Epidermal melanocyte (primary cell): ENCODE measurements around the gene BRWD1.

Experiments
- DNase-seq: peaks from one replicate; pipeline ENCODE4 v3.0.0; 2011; ENCODE audit warnings: low spot score; ENCODE audit not compliant: insufficient read length

BRWD1 gene

DNA sequence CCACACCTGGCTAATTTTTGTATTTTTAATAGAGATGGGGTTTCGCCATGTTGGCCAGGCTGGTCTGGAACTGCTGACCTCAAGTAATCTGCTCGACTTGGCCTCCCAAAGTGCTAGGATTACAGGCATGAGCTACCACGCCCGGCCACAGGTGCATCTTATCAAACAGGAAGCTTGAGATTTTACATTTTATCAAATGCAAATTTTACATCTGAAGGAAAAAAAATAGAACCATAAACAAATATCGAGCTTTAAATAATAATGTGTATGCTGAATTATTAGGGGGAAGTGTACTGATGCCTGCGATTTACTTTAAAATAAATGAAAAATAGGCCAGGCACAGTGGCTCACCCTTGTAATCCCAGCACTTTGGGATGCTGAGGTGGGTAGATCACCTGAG is 16.6 kb upstream of the BRWD1 start:
- DNase-seq, result no peak

DNA sequence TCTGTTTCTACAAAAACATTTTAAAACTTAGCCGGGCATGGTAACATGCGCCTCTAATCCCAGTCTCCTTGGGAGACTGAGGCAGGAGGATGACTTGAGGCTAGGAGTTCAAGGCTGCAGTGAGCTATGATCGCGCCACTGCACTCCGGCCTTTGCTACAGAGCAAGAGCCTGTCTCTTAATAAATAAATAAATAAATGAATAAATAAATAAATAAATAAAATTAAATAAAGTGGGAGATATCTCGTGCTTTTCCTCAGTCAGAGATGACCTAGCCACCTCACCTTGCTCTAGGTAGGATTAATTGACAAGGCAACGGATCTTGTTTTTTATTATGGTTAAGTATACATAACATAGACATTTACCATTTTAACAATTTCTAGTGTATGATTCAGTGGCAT is 14.3 kb upstream of the BRWD1 start:
- no peak for DNase-seq

DNA sequence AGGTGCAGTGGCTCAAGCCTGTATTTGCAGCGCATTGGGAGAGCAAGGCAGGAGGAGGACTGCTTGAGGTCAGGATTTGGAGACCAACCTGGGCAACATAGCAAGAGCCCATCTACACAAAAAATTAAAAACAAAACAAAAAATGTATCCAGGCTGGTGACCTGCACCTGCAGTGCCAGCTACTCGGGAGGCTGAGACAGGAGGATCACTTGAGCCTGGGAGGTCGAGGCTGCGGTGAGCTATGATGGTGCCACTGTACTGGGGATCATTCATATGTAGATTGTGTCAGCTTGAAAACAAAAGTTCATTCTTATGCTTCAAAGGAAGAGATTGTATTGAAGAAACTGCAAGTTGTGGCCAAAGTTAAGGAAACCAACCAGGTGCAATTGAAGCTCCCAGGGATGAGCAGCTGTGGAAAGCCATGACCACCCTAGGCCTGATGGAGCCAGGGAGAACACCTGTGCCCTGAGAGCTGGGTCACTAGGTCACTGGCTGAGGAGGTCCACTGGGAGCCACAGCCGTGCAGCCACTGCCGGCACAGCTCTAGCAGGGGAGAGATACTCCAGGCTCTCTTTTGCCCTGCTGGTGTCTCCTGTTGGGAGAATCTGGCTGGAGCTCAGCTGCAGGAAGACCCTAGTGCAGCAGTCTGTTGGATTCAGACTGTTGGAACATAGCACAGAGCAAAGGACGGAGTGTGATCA is 13.3 kb upstream of the BRWD1 start:
- DNase-seq, result no peak

DNA sequence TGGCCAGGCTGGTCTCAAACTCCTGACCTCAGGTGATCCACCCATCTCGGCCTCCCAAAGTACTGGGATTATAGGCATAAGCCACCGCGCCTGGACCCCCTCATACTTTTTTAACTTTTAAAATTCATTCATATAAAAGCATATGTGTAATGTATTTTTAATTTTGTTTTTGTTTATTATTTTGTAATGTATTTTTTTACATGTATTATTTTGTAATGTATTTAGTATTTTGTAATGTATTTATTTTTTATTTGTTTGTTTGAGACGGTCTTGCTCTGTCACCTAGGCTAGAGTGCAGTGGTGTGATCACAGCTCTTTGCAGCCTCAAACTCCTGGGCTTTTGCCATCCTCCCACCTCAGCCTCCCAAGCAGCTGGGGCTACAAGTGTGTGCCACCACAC is 12.0 kb upstream of the BRWD1 start:
- no peak for DNase-seq

DNA sequence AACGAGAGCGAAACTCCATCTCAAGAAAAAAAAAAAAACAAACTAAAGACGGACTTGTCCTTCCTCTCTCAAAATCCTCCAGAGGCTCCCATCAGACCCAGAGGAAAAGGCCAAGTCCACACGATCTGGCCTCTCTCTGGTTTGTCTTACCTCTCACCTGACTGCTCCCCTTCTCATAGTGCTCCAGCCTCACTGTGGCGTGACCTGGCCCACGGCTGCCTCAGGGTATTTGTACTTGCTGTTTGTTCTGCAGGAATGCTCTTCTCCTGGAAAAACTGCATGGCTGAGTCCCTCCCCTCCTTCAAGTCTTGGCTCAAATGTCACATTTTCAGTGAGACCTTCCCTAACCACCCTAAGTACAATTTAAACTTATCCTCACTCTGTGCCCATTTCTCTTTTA is 8.0 kb upstream of the BRWD1 start:
- no peak for DNase-seq

DNA sequence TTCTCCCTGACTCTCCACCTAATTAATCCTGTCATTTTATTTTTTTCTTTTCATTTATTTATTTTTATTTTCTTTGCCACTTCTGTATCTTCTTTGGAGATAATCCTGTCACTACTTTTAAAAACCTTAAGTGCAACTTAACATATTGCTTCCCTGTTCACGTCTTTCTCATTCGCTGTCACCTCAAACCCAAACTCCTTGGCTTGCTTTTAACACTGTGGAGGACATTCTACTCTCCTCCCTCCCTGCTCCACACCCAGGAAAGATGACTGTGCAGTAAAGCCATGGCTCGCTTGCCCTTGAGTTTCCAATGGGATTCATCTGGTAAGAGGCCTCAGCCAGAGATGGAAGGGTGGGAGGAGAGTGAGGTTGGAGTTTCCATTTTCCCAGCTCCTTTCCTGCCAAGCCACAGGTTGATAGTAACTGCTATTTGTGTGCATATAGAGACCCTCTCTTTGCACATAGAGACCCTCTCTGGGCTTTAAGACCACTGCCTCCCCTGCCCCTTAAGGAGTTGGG is 6.4 kb upstream of the BRWD1 start:
- no peak for DNase-seq

DNA sequence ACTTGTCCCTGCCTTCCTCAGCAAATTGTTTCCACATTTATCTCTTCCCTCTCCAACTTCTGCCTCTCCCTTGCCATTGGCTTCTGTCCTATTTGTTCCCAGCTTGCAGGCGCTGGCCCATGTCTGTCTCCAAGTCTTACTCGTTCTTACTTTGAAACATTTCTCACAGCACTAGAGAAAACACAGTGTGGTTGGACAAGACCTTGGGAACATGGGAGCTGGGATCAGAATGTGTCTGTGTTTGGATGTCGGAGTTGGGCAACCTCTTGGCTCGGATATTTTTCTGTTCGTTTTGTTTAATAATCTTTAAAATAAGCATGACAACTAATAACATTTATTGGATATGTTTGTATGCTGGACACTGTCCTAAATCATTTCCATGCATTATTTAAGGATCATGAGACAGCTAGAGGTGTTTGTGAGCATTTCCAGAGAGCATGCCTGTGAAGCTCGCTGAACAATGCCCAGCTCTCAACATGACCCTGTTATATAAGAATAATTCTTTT is 5.9 kb upstream of the BRWD1 start:
- peak; percentile 39 for DNase-seq

DNA sequence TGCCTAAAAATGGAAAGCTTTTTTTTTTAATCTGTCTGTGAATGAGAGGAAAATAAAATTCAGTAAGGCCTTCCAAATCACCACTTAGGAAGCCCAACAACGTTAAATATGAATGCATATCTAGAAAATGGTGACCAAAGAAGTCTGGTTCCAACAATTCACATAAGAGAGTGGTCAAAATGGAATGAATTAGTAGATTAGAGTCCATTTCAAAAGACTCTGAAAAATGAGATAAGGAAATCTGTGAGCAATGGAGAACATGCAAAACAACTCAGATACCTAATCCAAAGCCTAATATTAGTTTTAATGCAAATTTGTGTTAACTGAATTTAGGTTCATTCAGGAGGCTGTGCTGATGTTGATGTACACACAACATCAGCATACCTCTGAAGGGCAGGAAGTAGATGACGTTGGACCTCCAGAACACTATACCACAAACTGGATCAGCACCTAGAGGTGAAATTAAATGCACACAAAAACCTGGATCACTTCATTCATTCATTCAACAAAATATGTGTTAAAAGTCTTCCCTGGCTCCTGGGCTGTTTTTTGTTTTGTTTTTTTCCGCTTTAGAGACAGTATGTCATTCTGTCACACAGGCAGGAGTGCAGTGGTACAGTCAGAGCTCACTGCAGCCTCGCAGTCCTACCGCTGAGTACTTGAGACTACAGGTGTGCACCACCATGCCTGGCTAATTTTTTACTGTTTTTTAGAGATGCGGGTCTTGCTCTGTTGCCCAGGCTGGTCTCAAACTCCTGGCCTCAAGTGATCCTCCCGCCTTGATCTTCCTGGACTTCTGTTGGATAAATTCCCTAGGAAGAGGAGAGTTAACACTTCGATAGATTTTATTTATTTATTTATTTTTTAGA is 4.9 kb upstream of the BRWD1 start:
- DNase-seq, result no peak

DNA sequence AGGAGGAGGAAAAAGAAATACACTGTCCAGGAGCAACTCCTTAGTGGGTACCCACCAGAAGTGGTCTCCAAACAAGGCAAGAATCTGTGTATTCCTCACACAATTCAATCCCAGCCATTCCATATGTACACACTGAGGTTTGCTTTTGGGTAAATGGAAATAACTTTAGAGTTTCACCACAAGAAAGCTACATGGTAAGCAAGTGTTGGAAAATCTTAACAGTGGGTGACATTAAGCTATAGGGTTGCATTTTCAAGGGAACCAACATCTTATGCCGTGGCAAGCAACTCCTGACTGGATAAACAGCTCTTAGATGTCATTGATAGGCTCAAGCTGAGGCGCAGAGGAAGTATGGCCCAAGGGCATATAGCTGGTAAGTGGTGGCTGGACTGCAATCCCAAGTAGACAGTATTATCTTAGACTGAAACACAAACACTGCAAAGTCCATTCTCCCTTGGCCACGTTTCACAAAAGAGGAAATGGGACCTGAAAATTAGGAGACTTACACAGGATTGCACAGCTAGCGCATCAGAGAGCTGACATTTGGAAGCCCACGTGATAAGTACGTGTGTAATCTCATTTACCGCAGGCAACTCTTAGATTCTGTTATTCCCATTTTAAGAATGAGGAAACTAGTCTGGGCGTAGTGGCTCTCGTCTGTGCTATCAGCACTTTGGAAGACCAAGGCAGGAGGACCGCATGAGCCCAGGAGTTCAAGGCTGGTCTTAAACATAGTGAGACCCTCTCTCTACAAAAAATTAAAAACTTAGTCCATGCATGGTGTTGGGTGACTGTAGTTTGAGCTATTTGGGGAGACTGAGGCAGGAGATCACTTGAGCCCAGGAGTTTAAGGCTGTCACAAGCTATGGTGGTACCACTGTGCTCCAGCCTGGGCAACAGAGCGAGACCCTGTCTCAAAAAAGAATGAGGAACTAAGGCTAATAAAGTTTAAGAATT is 4.0 kb upstream of the BRWD1 start:
- no peak for DNase-seq

DNA sequence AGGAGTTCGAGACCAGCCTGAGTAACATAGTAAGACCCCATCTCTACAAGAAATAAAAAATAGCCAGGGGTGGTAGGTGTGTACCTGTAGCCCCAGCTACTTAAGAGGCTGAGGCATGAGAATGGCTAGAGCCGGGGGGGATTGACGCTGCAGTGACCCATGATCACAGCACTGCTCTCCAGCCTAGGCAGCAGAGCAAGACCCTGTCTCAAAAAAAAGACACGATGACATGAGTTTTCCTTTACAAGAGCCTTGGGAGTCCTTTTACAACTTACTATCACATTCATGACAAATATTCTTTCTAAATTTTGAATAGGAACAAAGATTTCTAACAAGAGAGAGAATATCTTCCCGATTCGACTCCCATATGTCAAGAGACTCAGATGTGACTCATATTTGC is 3.3 kb upstream of the BRWD1 start:
- no peak for DNase-seq

DNA sequence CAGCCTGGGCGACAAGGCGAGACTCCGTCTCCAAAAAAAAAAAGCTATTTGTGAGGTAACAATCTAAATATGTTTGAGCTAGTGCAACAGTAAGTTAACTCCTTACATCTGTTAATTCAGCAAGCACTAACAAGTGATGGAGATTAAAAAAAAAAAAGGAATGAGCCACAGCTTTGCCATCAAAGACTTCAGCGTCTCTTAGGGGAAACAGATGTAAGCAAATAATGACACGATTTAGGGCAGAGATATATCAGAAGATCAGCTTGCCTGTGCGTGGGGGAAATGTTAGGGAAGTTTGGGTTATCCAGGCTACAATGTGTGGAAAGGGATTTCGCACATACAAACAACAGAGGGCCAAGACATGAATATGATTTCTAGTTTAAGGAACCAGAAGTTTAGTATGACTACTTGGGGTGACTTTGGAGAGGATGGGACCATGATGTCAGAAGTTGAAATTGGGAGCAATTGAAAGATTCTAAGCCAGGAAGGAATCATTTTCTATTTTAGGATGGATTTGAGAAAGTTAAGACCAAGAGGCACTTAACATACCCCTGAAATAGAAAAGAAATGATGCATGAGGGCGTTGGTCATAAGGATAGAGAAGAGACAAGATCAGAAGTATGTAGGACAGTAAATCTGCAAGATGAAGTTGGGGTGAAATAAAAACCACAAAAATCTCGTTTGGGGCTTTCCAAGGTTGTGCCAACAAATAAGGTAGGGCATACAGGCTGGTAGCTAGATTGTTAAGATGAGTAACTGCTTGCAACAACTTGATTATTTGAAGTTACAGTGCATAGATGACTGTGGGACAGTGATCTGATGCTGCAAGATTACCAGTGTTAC is 2.4 kb upstream of the BRWD1 start:
- no peak for DNase-seq

DNA sequence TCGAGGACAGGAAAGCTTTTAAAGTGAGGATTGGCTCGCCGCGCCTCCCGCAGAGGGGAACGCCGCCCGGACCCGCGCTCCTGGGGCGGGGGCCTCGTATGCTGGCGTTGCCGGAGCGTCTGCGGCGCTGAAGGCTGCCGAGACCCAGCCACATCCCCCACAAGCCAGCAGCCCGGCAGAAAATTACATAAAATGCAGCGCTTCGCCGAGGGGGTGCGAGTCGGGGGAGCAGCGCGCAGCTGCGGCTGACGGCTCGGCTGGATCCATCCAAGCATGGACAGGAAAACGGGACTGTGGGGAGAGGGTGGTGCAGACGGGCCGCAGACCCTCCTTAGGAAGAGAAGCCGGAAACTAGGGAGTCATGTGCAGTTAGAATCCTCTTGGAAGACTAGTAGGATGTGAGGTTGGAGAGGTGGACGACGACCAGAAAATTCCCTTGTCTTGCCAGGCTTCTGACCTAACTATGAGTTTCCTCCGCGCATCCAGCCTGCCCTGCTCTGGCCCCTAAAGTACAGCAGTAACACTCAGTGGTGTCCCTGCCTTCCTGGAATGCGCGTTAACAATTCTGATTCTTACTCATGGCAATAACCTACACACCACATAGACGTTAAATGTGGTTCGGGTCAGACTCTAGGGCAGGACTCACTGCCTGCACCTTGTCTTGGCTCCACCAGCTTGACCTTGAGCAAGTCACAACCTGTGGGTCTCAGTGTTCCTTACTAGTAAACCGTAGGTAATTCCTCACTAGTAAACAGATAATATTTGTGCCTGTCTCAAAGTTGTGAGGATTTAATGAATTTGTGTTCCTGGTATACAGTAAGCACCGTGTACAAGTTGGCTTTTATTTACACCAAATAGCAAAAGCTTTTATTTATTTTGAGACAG is 953 bp upstream of the BRWD1 start:
- DNase-seq, result no peak

DNA sequence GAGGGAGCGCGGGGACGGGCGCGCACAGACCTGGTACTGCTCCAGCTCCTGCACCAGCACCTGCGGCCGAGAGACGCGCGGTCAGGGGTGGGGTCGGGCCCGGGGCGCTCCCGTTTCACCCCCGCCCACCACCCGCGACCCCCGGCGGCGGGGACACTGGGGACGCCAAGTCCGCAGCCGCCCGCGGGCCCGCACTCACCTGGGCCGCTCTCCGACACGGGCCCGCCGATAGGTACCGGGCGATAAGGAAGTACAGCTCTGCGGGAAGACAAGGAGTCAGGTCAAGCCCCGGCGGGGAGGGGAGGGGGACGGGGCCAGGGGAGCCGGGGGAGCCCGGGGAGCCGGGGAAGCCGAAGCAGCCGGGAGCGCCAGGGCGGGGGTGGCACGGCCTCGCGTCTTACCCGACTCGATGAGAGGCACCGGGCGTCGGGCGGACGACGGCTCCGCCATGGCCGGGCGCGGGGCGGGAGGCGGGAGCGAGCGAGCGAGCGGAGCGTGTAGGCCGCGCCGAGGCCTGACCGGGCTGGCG is 326 bp downstream of the BRWD1 start:
- DNase-seq, result no peak

DNA sequence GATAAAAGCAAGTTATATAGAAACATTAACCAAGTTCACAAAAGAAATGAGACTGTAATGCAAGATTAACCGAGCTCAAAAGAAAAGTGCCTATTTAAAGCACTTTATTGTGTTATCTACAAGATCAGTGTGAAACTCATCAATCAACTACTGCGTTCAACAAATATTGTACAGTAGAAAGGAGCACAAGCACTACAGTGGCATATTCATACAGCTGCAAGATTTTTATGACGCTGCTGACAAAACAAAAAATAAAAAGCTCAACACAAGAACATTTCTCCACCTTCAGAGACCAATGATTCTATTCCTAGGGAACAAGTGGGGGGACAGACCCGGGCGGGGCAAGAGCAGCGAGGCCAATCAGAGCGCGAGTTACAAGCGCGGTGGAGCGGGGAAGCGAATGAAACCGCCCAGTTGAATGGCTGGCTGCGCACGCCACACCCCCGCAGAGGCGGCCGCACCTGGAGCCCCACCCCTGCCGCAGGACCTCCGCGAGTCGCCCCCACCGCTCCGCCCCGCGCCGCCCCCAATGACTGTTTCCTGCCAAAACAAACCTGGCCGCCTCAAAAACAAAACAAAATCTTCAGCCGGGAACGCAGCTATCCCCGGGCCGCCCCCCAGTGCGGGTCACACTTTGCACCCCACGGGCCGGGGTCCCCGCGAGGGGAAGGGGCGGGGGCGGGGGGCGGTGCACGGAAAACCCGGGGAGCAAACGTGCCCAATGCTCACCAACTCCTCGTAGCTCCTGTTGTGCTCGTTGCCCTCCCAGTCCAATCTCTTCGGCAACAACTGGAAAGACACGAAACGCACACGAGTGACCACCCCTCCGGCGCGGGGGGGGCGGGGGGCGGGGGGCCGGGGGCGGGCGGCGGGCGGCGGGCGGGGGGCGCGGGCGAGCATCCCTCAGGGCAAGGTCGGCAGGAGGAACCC is 1.1 kb downstream of the BRWD1 start:
- peak; percentile 99 for DNase-seq

DNA sequence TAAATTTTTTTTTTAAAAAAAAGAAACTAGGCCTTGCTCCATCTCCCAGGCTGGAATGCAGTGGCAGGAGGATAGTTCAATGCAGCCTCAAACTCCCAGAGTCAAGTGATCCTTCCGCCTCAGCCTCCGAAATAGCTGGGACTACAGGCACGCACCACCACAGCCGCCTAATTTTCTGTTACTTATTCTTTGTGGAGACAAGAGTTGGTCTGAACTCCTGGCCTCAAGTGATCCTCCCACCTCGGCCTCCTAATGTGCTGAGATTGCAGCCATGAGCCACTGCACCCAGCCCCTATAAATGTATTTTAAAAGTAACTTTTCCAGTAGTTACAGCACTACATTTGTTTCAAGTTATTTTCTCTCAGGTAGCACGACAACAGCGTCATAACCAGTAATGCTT is 2.3 kb downstream of the BRWD1 start:
- DNase-seq, result no peak

DNA sequence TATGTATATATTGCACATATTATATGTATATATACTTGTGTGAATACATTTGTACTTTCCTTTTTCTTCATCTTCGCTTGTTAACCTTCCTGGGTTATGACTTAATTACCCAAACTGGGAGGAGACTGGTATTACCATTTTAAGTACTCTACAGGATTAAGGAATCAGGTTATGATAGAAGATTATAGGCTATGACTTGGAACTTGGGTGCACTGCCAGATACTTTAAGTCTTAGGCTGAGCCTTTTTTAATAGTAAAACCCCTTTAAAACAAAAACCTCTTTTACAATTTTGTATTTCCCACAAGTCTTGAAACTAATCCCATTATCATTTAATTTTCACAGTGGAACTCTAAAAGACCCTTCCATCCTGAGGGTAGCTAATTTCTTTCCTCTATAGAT is 6.0 kb downstream of the BRWD1 start:
- DNase-seq, result no peak

DNA sequence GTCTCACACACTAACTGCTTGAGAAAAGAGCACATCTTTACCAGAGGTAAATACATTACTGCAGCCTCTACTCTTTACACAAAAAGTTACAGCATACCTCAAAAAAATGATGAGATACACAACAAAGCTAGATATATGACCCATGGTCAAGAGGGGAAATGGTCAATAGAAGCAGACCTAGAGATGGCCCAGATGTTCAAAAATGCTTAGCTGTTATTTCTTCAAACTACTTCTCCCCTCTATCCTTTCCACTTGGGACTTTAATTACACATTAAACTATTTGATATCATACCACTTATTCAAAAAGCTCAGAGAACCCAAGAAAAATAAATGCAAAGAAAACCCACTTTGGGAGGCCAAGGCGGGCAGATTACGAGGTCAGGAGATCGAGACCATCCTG is 12.8 kb downstream of the BRWD1 start:
- no peak for DNase-seq

DNA sequence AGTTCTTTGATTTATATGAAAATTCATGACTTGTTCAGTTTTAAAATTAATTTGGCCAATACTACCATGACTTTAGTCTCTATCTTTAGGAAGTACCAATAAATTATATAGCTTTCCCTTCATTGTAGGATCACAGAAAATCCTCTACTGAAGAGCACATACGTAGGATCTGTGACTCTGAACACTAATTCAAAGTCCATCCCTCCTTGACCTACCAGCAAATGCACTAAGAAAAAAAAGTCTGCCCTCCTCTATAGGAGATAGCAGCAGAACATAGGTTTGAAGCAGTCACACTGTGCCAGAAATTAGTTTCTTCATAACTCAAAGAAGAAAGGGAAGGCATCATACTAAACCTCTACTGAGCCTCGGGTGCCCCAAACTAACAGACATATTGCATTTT is 16.5 kb downstream of the BRWD1 start:
- DNase-seq, result no peak
